ENCODE results near the gene TIGD1.
"Not testable (repeated sequence)": the region's sequence is repeated elsewhere in the genome, so short reads cannot be mapped to it uniquely, and the experiment has no call there.

Gene TIGD1

DNA sequence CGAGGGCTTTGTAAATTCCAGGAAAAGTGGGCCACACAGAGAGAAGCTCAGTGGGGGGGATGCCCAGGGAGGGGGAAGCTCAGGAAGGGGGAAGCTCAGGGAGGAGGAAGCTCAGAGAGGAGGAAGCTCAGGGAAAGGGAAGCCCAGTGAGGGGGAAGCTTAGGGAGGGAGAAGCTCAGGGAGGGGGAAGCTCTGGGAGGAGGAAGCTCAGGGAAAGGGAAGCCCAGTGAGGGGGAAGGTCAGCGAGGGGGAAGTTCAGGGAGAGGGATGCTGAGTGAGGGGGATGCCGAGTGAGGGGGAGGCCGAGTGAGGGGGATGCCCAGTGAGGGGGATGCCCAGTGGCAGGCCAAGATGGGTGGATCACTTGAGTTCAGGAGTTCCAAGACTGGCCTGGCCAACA is 11.7 kb downstream of the TIGD1 start:
- DNase-seq: no peak

DNA sequence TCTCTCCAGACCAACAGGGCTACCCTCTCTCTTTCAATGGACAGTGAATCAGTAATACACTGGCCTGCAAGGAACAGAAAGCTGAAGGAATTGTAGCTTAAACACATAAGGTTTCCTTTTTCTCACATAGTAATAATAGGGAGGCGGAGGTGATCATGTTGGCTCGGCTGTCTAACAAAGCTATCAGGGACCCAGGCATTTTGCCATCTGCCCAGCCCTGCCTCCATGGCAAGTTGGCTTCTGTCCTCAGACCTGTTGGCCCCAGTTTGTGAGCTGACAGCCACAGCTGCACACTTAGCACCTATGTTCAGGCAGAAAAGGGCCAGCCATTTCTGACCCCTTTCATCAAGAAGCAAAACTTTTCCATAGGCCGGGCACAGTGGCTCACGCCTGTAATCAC is 12.9 kb downstream of the TIGD1 start:
- no peak for DNase-seq

DNA sequence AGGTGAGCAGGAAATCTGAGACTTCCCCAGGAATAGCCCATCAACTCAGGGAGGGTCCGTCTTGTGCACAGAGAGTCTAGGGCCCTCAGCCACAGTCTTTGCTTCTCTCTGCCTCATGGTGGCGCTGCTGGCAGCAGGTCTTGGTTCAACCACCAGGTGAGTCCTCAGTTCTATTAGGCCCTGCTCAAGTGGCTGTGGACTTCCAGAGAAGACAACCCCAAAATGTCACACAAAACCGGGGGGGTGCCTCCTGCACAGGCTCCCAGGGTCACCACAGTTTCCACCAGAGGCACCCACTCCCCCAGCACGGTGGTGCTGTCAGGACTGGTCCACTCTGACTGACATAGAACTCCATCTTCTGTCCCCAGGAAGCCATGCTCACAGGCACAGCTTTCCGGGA is 13.3 kb downstream of the TIGD1 start:
- DNase-seq: no peak

DNA sequence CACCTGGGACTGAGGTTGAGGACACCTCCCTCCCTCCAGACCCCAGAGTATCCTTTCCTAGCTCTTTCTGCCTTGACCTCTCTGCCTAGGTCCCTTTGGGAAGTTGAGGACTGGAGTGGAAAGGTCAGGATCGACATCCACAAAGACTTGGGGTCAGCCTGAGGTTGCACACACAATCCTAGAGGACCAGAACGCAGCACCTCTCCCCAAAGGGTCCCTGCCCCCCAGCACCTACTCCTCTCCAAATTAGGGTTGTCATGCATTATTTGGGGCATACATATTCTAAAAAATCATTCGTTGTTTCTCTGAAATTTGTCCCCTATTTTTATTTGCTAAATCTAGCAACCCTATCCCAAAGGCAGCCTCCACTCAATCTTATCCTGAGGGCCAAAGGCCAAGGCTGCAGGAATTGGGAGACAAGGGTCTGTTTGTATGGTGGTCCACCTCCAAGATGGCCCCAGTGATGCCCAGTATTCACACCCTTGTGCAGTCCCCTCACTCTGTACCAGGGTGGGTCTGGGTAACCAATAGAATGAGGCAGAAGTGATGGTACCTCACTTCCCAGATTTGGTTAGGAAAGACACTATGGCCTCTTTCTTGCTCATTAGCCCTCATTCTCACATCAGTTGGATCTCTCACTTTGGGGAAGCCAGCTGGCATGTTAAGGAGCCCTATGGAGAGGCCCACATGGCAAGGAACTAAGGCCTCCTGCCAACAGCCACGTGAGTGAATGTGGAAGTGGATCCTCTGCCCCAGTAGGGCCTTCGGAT is 14.4 kb downstream of the TIGD1 start:
- DNase-seq: no peak

DNA sequence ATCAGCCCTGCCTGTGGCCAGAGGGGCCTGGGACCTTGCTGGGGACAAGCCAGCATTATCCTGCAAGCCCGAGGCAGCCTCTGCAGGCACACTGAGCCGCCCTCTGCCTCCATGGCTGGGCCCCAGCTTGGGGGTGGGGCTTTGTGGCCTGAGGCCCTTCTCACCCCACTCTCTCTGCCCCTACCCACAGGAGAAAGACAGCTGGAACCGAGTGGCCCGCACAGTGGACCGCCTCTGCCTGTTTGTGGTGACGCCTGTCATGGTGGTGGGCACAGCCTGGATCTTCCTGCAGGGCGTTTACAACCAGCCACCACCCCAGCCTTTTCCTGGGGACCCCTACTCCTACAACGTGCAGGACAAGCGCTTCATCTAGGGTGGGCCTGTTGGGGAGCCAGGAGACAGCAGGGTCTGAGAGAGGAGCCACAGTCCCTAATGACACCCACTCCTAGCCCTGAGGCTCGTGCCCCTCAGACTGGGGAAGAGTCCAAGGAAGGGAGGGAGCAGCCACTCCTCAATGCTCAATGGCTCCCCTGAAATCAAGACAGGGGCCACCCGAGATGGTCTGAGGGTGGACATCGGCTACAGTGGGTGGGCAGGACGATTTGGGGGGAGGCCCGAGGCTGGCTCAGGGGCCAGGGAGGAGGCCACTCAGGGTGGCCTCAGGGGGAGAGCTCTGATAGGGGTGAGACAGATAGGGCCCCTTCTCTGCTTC is 15.3 kb downstream of the TIGD1 start:
- DNase-seq: no peak

DNA sequence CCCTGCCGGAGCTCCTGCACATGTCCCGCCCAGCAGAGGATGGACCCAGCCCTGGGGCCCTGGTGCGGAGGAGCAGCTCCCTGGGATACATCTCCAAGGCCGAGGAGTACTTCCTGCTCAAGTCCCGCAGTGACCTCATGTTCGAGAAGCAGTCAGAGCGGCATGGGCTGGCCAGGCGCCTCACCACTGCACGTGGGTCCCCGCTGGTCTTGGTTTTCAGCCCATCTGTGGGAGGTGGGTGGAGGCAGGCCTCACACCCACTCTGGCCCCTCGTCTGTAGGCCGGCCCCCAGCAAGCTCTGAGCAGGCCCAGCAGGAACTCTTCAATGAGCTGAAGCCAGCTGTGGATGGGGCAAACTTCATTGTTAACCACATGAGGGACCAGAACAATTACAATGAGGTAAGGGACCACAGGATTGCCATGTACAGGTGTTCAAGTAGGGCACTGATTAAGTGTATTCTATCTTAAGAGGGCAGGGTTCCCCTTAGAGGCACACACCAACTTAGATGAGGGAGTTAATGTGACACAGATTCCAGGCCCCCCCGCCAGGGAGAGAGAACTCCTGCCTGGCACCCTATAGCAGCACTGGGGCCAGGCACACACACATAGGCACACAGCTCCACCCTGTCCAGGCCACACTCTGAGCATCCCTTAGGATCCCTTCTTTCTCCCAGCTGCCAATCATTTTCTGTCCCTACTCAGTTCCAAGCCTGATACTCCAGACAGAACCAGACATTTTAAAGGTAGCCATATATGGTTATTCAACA is 16.2 kb downstream of the TIGD1 start:
- no peak for DNase-seq

DNA sequence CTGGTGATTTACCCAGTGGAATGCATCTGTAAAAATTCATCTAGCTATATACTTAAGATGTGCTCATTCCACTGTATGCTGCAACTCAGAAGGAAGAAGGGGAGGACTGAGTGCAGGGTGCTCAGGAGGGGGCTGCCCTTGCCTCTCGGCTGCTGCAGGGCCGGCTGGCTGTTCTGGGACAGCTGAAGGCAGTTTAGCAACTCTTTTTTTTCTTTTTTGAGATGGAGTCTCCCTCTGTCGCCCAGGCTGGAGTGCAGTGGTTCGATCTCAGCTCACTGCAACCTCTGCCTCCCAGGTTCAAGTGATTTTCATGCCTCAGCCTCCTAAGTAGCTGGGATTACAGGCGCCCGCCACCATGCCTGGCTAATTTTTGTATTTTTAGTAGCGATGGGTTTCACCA is 17.5 kb downstream of the TIGD1 start:
- DNase-seq: not testable (repeated sequence)

DNA sequence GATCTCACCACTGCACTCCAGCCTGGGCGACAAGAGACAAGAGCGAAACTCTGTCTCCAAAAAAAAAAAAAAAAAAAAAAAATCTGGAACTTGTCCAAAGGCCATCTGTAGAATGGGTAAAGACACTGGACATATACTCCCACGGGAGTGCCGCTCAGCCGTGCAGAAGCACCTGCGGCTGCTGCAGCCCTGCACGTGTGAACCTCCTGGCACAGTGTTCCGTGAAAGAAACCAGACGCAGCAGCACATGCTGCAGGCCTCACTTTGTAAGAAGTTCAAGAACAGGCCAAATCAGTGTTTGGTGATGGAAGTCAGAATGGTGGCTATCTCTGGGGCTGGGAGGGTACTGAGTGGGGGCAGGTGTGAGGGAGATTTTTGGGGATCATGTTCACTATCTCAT is 17.9 kb downstream of the TIGD1 start:
- no peak for DNase-seq

DNA sequence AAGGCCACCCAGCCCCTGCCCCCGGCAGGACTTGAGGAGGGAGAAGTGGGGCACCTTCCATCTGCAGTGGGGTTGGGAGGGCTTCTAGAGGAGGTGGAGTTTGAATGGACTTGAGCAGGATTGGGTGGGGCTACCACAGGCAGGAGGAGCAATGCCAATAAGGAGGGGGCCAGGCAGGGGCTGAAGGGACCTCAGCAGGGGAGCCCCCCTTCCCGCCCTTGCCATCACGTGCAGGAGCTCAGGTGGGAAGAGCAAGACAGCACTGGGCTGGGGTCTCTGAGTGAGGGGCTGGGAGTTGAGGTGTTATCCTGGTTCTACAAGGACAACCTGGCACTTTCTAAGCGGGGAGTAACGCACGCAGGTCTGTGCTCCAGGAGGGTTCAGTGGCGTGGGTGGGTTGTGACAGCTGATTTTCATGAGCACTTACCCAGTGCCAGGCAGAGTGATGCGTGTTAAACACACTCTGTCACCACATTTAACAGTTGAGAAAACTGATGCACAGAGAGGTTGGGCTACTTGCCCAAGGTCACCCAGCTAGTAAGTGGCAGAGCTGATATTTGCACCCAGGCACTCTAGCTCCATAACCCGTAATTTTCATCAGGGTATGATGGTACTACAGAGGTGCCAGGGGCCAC is 19.6 kb downstream of the TIGD1 start:
- DNase-seq: no peak

DNA sequence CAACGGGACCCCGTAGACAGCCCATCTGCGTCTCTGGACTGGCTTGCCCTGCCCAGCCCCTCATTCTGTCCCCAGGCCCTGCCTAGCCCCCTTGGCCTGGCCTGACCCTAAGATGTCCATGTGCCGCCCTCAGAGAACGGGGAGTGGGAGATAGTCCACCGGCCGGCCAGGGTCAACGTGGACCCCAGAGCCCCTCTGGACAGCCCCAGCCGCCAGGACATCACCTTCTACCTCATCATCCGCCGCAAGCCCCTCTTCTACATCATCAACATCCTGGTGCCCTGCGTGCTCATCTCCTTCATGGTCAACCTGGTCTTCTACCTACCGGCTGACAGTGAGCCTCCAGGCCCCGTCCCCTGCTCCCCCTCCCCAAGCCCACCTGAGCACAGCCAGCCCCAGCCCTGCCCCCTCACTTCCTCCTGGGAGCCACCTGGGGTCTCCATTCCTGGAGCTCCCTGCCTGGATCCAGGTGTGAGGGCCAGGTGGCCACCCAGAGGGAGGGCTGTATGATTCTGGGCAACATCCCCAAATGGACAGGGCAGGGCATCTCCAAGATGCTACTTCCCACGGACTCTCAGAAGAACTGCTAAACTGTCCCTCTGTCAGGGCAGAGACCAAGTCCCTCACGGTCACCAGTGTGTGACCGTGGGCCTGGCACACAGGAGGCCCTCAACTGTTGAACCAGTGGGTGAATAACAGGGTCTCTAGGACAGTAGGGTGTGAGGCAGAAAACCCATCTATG is 20.4 kb downstream of the TIGD1 start:
- no peak for DNase-seq

DNA sequence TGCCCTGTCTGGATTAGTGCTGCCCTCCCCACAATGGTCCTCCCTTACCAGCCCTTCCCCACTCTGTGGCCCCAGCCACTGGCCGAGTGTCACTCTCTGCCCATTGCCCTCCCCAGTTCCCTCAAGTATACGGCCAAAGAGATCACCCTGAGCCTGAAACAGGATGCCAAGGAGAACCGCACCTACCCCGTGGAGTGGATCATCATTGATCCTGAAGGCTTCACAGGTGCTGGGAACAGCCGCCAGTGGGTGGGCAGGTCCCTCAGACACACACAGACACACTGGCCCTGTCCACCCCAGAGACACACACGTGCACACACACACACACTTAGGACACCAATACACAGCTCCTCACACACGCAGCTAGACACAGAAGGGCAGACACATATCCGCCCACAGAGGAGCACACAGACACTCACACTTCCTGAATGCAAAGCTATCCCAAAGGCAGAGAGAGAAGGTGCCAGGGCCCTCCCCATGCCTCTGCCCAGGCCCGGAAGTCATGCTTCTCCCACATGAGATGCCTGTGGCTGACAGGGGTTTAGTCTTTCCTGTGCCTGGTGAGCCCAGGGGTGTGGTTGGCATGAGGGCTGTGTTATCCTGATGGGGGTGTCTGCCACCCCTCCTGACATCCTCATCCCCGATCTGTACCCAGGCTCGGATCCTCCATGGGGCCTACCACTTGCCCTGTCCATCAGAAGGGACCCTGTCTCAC is 21.5 kb downstream of the TIGD1 start:
- DNase-seq: no peak

DNA sequence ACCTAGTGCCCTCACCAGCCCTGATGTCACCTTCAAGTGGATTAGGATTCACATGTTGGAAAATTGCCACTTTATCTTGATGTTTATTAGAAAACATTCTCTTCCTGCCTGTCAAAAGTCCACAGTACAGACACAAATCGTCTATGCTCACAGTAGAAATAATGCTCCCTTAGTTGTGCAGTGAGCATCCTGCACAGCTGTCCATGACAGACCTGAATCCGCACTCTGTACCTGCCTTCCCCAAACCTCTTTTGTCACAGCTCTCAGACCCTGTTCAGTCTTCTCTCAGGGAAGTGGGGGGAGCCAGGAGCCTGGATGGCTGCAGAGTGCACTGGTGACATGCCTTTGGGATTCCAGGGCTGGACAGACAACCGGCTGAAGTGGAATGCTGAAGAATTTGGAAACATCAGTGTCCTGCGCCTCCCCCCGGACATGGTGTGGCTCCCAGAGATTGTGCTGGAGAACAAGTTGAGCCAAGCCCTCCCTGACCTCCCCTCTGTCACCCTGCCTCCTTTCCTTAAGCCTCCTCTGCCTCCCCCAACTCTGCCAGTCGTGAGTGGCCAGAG is 22.4 kb downstream of the TIGD1 start:
- DNase-seq: no peak

DNA sequence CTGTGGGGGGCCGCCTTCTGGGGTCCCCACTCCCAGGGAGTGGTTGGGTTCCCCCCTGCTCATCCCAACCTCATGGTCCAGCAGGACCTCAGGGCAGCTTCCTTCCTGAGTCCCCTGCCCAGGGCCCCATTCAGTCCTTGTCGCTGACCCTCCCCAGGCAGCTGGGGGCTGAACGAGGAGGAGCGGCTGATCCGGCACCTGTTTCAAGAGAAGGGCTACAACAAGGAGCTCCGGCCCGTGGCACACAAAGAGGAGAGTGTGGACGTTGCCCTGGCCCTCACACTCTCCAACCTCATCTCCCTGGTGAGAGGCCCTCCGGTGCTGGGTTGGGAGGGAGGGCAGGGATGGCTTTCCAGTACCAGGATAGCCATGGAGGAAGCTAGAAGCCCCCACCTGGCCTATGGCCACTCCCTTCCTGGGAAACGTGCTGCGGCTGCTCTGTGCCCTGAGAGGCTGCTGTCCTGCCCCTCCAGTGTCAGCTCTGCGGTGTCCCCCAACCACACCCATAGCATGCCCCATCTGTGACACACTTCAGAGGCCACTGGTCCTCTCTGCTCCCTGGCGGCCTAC is 23.9 kb downstream of the TIGD1 start:
- no peak for DNase-seq

DNA sequence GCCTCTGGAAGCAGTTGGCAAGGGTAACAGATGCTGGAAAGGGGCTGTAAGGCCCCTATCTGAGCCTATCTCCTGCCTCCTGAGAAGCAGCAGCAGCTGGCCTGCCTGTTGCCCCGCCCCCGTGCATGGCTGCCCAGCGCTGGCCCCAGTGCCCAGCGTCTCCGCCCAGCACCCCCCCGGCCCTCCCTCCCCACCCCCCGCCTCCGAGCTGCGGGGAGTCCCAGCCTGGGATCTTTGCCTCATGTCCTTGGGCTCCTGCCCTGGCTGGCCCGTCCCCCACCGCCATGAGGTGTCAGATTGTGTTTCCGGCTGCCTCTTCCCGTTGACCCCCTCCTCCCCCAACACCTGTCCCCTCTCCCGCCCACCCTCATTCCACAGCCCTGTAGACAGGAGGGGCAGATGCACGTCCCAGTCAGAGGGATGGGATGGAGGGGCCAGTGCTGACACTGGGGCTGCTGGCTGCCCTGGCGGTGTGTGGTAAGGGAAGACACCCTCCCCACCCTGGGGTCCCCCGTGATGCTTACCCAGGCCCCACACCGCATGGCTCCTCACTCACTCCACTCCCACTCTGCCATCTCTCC is 24.5 kb downstream of the TIGD1 start, which contains the start of gene CHRND:
Gene CHRND, plus strand, starts transcription at position 370 of the 581 bp plus-strand sequence. Its CDS starts 56 bp downstream, at position 426.
- DNase-seq: no peak

DNA sequence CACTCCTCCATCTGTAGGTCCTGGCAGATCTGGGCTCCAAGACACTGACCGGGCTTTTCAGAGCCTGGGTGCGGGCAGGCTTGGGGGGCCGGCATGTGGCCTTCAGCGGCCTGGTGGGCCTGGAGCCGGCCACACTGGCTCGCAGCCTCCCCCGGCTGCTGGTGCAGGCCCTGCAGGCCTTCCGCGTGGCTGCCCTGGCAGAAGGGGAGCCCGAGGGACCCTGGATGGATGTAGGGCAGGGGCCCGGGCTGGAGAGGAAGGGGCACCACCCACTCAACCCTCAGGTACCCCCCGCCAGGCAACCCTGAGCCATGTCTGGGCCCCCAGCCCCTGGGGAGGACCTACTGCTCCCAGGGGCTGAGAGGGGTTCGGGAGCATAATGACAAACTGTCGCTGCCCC is 25.2 kb downstream of the TIGD1 start:
- DNase-seq: no peak

DNA sequence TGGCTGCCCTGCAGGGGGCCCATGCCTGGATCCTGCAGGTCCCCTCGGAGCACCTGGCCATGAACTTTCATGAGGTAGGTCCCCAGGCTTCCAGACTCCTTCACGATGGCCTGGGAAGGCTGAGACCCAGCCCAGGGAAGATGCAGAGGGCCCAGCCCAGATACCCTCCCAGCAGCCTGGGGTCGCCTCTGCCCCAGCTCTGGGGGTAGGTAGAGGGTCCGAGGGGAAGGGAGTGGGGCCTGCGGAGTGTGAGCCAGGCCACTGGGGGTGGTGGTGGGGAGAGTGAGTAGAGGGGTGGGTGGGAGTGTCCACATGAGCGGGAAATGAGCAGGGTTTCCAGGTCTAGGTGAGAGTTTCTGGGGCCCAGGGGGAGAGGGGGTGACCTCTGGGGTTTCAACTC is 25.6 kb downstream of the TIGD1 start:
- DNase-seq: no peak

DNA sequence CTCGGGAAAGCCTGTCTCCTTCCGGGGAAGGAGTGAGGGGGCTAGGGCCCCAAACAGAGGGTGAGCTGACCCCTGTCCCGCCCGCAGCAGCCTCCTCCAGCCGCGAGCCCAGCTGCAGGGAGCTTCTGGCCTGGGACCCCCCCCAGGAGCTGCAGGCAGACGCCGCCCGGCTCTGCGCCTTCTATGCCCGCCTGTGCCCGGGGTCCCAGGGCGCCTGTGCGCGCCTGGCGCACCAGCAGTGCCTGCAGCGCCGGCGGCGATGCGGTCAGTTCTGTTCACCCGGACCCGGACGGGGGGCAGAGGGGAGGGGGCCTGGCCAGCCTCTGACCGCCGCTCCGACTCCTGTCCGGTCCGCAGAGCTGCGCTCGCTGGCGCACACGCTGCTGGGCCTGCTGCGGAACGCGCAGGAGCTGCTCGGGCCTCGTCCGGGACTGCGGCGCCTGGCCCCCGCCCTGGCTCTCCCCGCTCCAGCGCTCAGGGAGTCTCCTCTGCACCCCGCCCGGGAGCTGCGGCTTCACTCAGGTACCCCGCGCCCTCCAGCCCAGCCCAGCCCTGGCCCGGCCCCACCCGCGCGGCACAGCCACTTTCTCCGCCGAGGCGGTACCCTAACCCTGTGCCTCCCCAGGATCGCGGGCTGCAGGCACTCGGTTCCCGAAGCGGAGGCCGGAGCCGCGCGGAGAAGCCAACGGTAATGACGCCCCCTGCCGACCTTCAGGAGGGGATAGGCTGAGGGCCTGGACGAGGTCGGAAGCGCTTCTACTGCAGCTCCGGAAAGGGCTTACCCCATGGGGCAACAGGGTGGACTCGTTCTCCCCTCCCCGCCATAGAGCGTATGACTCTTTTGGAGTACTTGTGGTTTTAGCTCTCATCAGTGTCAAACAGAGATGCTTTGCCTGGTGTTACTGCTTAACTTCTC is 26.4 kb downstream of the TIGD1 start:
- DNase-seq: no peak

DNA sequence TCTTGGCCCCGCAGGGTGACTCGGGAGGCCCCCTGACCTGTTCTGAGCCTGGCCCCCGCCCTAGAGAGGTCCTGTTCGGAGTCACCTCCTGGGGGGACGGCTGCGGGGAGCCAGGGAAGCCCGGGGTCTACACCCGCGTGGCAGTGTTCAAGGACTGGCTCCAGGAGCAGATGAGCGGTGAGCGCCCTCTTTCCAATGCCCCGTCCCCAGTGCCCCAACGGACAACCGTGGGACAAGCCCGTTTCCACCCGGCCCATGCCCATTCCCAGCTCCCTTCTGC is 27.0 kb downstream of the TIGD1 start:
- no peak for DNase-seq

DNA sequence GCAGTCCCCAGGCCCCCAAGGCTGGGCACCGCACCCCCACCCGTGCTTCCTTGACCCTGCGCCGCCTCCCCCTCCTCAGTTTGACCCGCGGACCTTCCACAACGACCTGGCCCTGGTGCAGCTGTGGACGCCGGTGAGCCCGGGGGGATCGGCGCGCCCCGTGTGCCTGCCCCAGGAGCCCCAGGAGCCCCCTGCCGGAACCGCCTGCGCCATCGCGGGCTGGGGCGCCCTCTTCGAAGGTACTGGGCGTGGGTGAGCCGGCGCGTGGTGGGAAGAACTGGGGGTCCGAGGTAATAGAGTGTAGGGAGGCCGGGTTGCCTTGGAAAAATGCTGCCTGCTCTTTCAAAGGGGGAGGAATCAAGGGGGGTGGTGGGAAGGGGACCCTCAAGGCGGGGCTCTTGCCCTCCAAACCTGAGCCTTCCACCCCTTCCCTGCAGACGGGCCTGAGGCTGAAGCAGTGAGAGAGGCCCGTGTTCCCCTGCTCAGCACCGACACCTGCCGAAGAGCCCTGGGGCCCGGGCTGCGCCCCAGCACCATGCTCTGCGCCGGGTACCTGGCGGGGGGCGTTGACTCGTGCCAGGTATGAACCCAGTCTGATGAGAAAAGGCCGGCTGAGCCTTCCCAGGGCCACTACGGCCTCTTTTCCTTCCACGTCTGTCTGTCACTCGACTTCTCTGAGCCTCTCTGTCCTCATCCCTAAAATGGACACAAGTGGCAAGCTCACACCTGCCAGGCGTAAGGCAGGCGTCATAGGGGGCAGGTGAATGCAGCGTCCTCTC is 27.5 kb downstream of the TIGD1 start:
- DNase-seq: no peak
